Osteocyte (in vitro differentiated cells): ENCODE measurements around the gene CALCR. TPM values are rescaled to one million over a fixed set of nuclear protein-coding genes. Genes with fewer than 3 reads are reported as not detected.

ENCODE experiments used
- DNase-seq: peaks from one replicate; pipeline ENCODE4 v3.0.0; 2021; ENCODE audit warnings: mixed read lengths; ENCODE audit not compliant: unreplicated experiment; ENCODE audit errors: extremely low spot score
- H3K27ac Mint-ChIP-seq: one replicate; pipeline ENCODE4 v1.8.0; 2021; ENCODE audit warnings: mild to moderate bottlenecking, mixed read lengths; ENCODE audit not compliant: unreplicated experiment
- H3K27me3 Mint-ChIP-seq: one replicate; pipeline ENCODE4 v1.8.0; 2021; ENCODE audit warnings: mixed read lengths; ENCODE audit not compliant: unreplicated experiment
- H3K36me3 Mint-ChIP-seq: one replicate; pipeline ENCODE4 v1.8.0; 2021; ENCODE audit warnings: mixed read lengths; ENCODE audit not compliant: unreplicated experiment
- H3K4me1 Mint-ChIP-seq: one replicate; pipeline ENCODE4 v1.8.0; 2021; ENCODE audit warnings: mixed read lengths; ENCODE audit not compliant: unreplicated experiment
- H3K4me3 Mint-ChIP-seq: one replicate; pipeline ENCODE4 v1.8.0; 2021; ENCODE audit warnings: mild to moderate bottlenecking, moderate library complexity, mixed read lengths; ENCODE audit not compliant: unreplicated experiment
- H3K9me3 Mint-ChIP-seq: one replicate; pipeline ENCODE4 v1.8.0; 2021; ENCODE audit warnings: mixed read lengths; ENCODE audit not compliant: unreplicated experiment
- CTCF ChIP-seq: fragments of 200-600 bp; sonication (generic); IDR thresholded peaks from 2 replicates; pipeline ENCODE4 v1.5.0; 2021; ENCODE audit warnings: antibody characterized with exemption, mild to moderate bottlenecking, moderate library complexity
- total RNA-seq: library from RNA; stranded (reverse); gene quantifications from 2 replicates; pipeline ENCODE4 v1.2.1, GENCODE V29; 2021

Gene CALCR
- total RNA-seq, 1 donor from 2014 or later, result not detected

- Mint-ChIP-seq H3K27me3 (peaks cover 17% of the 10 kb centered on the region), H3K9me3 (peaks cover 12% of the 10 kb centered on the region), H3K4me3 (no peak overlapping the region), H3K27ac (no peak overlapping the region), H3K4me1 (no peaks in the 10 kb centered on the region), H3K36me3 (no peaks in the 10 kb centered on the region)
- no peak for TF ChIP-seq CTCF
- DNase-seq, result no peak
Measured at GRCh38 chr7:93407239-93407638, 167.3 kb downstream of the CALCR start.

- no peak for TF ChIP-seq CTCF
- DNase-seq, result no peak
- peaks cover 12% of the 10 kb centered on the region for H3K9me3 Mint-ChIP-seq
- H3K36me3 Mint-ChIP-seq, result no peaks in the 10 kb centered on the region
- H3K27ac Mint-ChIP-seq, result no peak overlapping the region
- no peak overlapping the region for H3K4me3 Mint-ChIP-seq
- H3K4me1 Mint-ChIP-seq, result no peaks in the 10 kb centered on the region
- peaks cover 19% of the 10 kb centered on the region for H3K27me3 Mint-ChIP-seq
Measured at GRCh38 chr7:93402944-93403343, 171.6 kb downstream of the CALCR start.

GRCh38 chr7:93399642-93400041 is 174.9 kb downstream of the CALCR start:
- Mint-ChIP-seq H3K9me3 (peaks cover 4% of the 10 kb centered on the region), H3K36me3 (no peaks in the 10 kb centered on the region), H3K4me1 (no peaks in the 10 kb centered on the region), H3K27ac (no peak overlapping the region), H3K27me3 (peaks cover 29% of the 10 kb centered on the region), H3K4me3 (no peak overlapping the region)
- TF ChIP-seq CTCF, result no peak
- DNase-seq, result no peak

GRCh38 chr7:93392984-93393383 is 181.5 kb downstream of the CALCR start:
- Mint-ChIP-seq H3K27me3 (peaks cover 35% of the 10 kb centered on the region), H3K36me3 (no peaks in the 10 kb centered on the region)

GRCh38 chr7:93390660-93391059 is 183.9 kb downstream of the CALCR start:
- H3K36me3 Mint-ChIP-seq, result no peaks in the 10 kb centered on the region
- no peak overlapping the region for H3K4me3 Mint-ChIP-seq
- no peaks in the 10 kb centered on the region for H3K9me3 Mint-ChIP-seq
- DNase-seq, result no peak
- no peak for TF ChIP-seq CTCF
- H3K27ac Mint-ChIP-seq, result no peak overlapping the region
- peaks cover 43% of the 10 kb centered on the region for H3K27me3 Mint-ChIP-seq
- H3K4me1 Mint-ChIP-seq, result no peaks in the 10 kb centered on the region

More at GRCh38 chr7:93392984-93393383, 181.5 kb downstream of the CALCR start:
- TF ChIP-seq CTCF, result no peak
- no peak for DNase-seq
- H3K4me3 Mint-ChIP-seq, result no peak overlapping the region
- H3K9me3 Mint-ChIP-seq, result no peaks in the 10 kb centered on the region
- no peaks in the 10 kb centered on the region for H3K4me1 Mint-ChIP-seq
- no peak overlapping the region for H3K27ac Mint-ChIP-seq
